ENCODE measurements around the gene KDM3A. TPM values are rescaled to one million over a fixed set of nuclear protein-coding genes. Genes with fewer than 3 reads are reported as not detected.

The KDM3A gene
- polyA plus RNA-seq, 1 of the 3 experiments (the other 2 are of a cell fraction), result 13.7 TPM

- no peaks in the 10 kb centered on the region for H3K79me2 ChIP-seq (ENCODE audit: insufficient read depth)
- no peaks in the 10 kb centered on the region for H3K9me2 ChIP-seq
- H3K27ac ChIP-seq (ENCODE audit: low read depth in 2 of 2, low read length in 1 of 2), result no peak overlapping the region
- H3K9me3 ChIP-seq, result no peaks in the 10 kb centered on the region
- ChIA-PET CTCF (interaction anchor here (1.5 kb wide), 1 partner anchor 11 kb away, joined by 5 read pairs; no protein-coding TSS in a partner anchor), POLR2A (interaction anchor here (0.5 kb wide), 1 partner anchor 323 kb away, joined by 3 read pairs; no protein-coding TSS in a partner anchor)
- H4K20me1 ChIP-seq (ENCODE audit: insufficient read depth), result no peaks in the 10 kb centered on the region
- H3K4me1 ChIP-seq (ENCODE audit: control insufficient read depth in 1 of 2, insufficient read depth in 2 of 2, low read depth in 1 of 2, low read length in 1 of 2), result no peaks in the 10 kb centered on the region; a peak in 1 of 4 replicates
- no peak for DNase-seq
- H3K36me3 ChIP-seq (replicated peaks in 1 of 2; ENCODE audit: control insufficient read depth in 1 of 2, insufficient read depth in 2 of 2, low read length in 1 of 2), result peaks cover 40 to 43% of the 10 kb centered on the region in 2 experiments
- H3K4me2 ChIP-seq, result no peak overlapping the region
- no peak overlapping the region for H2AFZ ChIP-seq (ENCODE audit: low read depth)
- WGBS (ENCODE audit: low lambda C conversion rate), result 93% methylated on average over 7 of the region's 7 CpGs
- no peaks in the 10 kb centered on the region for H3K27me3 ChIP-seq (ENCODE audit: insufficient read depth)
- no peaks in the 10 kb centered on the region for H3F3A ChIP-seq (replicated peaks; ENCODE audit: insufficient read depth)
- TF ChIP-seq CHD2 (IDR thresholded peaks at IDR 0.05; ENCODE audit: low read length, partially characterized antibody), result no peak
- H3K4me3 ChIP-seq (ENCODE audit: low read depth in 2 of 2, low read length in 1 of 2), result no peak overlapping the region
- no peak overlapping the region for H3K9ac ChIP-seq
Measured at GRCh38 chr2:86507600-86507999, 66.4 kb downstream of the KDM3A start.

DNA sequence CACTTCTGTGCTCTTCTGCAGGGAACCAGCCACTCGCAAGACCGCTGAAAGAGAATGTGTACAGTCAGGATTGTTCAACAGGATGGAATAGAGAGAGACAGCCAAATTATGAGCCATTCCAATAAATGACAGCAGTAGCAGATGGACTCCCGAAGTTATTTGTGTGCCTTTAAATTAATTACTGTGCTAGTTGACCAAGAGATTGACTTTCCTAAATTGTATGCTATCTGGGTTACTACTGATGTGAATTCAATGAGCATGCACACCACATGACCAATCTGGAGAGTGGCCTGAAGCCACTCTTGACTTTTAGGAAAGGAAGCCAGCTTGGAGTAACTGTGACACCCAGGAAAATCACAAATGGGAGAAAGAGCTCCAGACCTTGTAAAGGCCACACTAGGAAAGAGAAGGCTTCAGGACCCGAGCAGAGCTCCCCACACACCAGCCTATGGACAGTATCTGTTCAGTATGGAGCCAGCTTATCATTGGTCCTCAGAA, 69.3 kb downstream of the KDM3A start:
- no peaks in the 10 kb centered on the region for H4K20me1 ChIP-seq (ENCODE audit: insufficient read depth)
- H3K27me3 ChIP-seq (ENCODE audit: insufficient read depth), result no peaks in the 10 kb centered on the region
- no peaks in the 10 kb centered on the region for H3K79me2 ChIP-seq (ENCODE audit: insufficient read depth)
- WGBS (ENCODE audit: low lambda C conversion rate), result 96% methylated on average over 4 of the region's 4 CpGs
- ChIA-PET POLR2A (no interaction called here), CTCF (no interaction called here)
- TF ChIP-seq JUND (IDR thresholded peaks at IDR 0.05) (no peak), MXI1 (IDR thresholded peaks at IDR 0.05; ENCODE audit: low read depth, low read length) (no peak), NFIC (IDR thresholded peaks at IDR 0.05; ENCODE audit: borderline replicate concordance) (no peak)
- no peak overlapping the region for H3K27ac ChIP-seq (ENCODE audit: low read depth in 2 of 2, low read length in 1 of 2)
- H3K9me2 ChIP-seq, result no peaks in the 10 kb centered on the region
- no peak for DNase-seq
- no peak overlapping the region for H2AFZ ChIP-seq (ENCODE audit: low read depth)
- peaks cover 29 to 33% of the 10 kb centered on the region in 2 experiments for H3K36me3 ChIP-seq (replicated peaks in 1 of 2; ENCODE audit: control insufficient read depth in 1 of 2, insufficient read depth in 2 of 2, low read length in 1 of 2)
- H3K9me3 ChIP-seq, result no peaks in the 10 kb centered on the region
- no peak overlapping the region for H3K9ac ChIP-seq
- H3K4me3 ChIP-seq (ENCODE audit: low read depth in 2 of 2, low read length in 1 of 2), result no peak overlapping the region
- H3K4me2 ChIP-seq, result no peak overlapping the region
- no peaks in the 10 kb centered on the region; a peak in 1 of 4 replicates for H3K4me1 ChIP-seq (ENCODE audit: control insufficient read depth in 1 of 2, insufficient read depth in 2 of 2, low read depth in 1 of 2, low read length in 1 of 2)
- H3F3A ChIP-seq (replicated peaks; ENCODE audit: insufficient read depth), result no peaks in the 10 kb centered on the region

GRCh38 chr2:86512034-86512433, 70.9 kb downstream of the KDM3A start:
- Histone ChIP-seq H3K36me3 (replicated peaks in 1 of 2; ENCODE audit: control insufficient read depth in 1 of 2, insufficient read depth in 2 of 2, low read length in 1 of 2) (peaks cover 21 to 27% of the 10 kb centered on the region in 2 experiments), H3K9me3 (no peaks in the 10 kb centered on the region), H3K4me2 (no peak overlapping the region), H3K27ac (ENCODE audit: low read depth in 2 of 2, low read length in 1 of 2) (no peak overlapping the region), H3K4me3 (ENCODE audit: low read depth in 2 of 2, low read length in 1 of 2) (no peak overlapping the region), H4K20me1 (ENCODE audit: insufficient read depth) (no peaks in the 10 kb centered on the region), H3F3A (replicated peaks; ENCODE audit: insufficient read depth) (no peaks in the 10 kb centered on the region), H3K9ac (no peak overlapping the region), H3K79me2 (ENCODE audit: insufficient read depth) (no peaks in the 10 kb centered on the region), H3K9me2 (no peaks in the 10 kb centered on the region), H2AFZ (ENCODE audit: low read depth) (no peak overlapping the region), H3K4me1 (ENCODE audit: control insufficient read depth in 1 of 2, insufficient read depth in 2 of 2, low read depth in 1 of 2, low read length in 1 of 2) (no peaks in the 10 kb centered on the region; a peak in 1 of 4 replicates), H3K27me3 (ENCODE audit: insufficient read depth) (no peaks in the 10 kb centered on the region)
- no peak for DNase-seq
- CTCF ChIA-PET, result no interaction called here
- TF ChIP-seq JUND (IDR thresholded peaks at IDR 0.05) (no peak), SMC3 (IDR thresholded peaks at IDR 0.05; ENCODE audit: low read depth, low read length) (no peak), RFX5 (IDR thresholded peaks at IDR 0.05; ENCODE audit: low read length) (no peak), EP300 (IDR thresholded peaks at IDR 0.05; ENCODE audit: borderline replicate concordance in 1 of 2, low read depth in 1 of 2, low read length in 1 of 2) (no peak), POLR2AphosphoS5 (IDR thresholded peaks at IDR 0.05; ENCODE audit: low read depth, low read length) (no peak), MXI1 (IDR thresholded peaks at IDR 0.05; ENCODE audit: low read depth, low read length) (no peak), RCOR1 (IDR thresholded peaks at IDR 0.05; ENCODE audit: low read length) (no peak), RAD21 (IDR thresholded peaks at IDR 0.05; ENCODE audit: low read length) (no peak), TEAD4 (IDR thresholded peaks at IDR 0.05; ENCODE audit: borderline replicate concordance, insufficient read depth) (no peak), FOSL2 (IDR thresholded peaks at IDR 0.05; ENCODE audit: borderline replicate concordance, low read depth) (no peak), PBX3 (IDR thresholded peaks at IDR 0.05) (no peak), TCF12 (IDR thresholded peaks at IDR 0.05) (no peak), IRF3 (IDR thresholded peaks at IDR 0.05; ENCODE audit: low read depth, low read length) (no peak), NFIC (IDR thresholded peaks at IDR 0.05; ENCODE audit: borderline replicate concordance) (no peak)
- TF ChIP-seq, protein P1, sequence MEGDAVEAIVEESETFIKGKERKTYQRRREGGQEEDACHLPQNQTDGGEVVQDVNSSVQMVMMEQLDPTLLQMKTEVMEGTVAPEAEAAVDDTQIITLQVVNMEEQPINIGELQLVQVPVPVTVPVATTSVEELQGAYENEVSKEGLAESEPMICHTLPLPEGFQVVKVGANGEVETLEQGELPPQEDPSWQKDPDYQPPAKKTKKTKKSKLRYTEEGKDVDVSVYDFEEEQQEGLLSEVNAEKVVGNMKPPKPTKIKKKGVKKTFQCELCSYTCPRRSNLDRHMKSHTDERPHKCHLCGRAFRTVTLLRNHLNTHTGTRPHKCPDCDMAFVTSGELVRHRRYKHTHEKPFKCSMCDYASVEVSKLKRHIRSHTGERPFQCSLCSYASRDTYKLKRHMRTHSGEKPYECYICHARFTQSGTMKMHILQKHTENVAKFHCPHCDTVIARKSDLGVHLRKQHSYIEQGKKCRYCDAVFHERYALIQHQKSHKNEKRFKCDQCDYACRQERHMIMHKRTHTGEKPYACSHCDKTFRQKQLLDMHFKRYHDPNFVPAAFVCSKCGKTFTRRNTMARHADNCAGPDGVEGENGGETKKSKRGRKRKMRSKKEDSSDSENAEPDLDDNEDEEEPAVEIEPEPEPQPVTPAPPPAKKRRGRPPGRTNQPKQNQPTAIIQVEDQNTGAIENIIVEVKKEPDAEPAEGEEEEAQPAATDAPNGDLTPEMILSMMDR (IDR thresholded peaks at IDR 0.05), result no peak
- WGBS (ENCODE audit: low lambda C conversion rate), result 94% methylated on average over 4 of the region's 4 CpGs
- POLR2A ChIA-PET, result no interaction called here
